SU-DHL-6 (cell line): ENCODE measurements around the gene UTP4.

ENCODE experiments used
- EZH2phosphoT487 ChIP-seq: fragments of 200-600 bp; sonication (generic), shearing (Covaris generic); conservative IDR thresholded peaks from 2 replicates; pipeline ENCODE4 v1.6.1; 2018; ENCODE audit warnings: mild to moderate bottlenecking, antibody characterized with exemption, low read length, moderate library complexity, mixed read lengths
- TF ChIP-seq, protein P1 (sequence below): fragments of 200-600 bp; sonication (generic); IDR thresholded peaks from one replicate; pipeline ENCODE4 v1.5.1; 2017; ENCODE audit warnings: antibody characterized with exemption, mild to moderate bottlenecking, low read length, moderate library complexity; ENCODE audit not compliant: insufficient read depth, poor library complexity, severe bottlenecking

DNA sequence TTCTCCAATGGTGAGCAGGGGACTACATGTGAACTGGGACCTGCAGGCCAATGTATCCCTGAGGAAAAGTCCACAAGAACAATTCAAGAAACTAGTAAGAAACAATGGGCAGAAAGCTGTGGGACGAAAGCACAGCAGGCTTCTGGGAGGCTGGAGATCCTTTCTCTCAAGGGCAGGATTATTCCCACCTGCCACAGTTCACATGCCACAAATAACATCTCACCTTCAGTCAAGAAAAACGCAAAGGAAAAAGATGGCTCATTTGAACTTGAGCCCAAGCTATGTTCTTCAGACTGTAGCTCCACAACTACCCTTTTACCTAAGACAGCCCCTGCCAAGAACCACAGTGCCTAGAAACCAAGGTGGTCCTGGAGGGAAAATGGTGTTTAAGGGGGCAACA is 14.0 kb upstream of the UTP4 start:
- TF ChIP-seq, protein P1, sequence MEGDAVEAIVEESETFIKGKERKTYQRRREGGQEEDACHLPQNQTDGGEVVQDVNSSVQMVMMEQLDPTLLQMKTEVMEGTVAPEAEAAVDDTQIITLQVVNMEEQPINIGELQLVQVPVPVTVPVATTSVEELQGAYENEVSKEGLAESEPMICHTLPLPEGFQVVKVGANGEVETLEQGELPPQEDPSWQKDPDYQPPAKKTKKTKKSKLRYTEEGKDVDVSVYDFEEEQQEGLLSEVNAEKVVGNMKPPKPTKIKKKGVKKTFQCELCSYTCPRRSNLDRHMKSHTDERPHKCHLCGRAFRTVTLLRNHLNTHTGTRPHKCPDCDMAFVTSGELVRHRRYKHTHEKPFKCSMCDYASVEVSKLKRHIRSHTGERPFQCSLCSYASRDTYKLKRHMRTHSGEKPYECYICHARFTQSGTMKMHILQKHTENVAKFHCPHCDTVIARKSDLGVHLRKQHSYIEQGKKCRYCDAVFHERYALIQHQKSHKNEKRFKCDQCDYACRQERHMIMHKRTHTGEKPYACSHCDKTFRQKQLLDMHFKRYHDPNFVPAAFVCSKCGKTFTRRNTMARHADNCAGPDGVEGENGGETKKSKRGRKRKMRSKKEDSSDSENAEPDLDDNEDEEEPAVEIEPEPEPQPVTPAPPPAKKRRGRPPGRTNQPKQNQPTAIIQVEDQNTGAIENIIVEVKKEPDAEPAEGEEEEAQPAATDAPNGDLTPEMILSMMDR: no peak
- no peak for TF ChIP-seq EZH2phosphoT487
